SU-DHL-6 (cell line): Measurements from ENCODE around the gene DHX30.

Source experiments
- H2AFZ ChIP-seq: fragments of 200-600 bp; sonication (generic); 2 replicates; pipeline ENCODE4 v1.6.1; 2014; ENCODE audit warnings: low read depth, mild to moderate bottlenecking, moderate library complexity, mixed read lengths, antibody characterized with exemption, low read length; ENCODE audit not compliant: severe bottlenecking
- H3F3A ChIP-seq: fragments of 200-600 bp; shearing (Covaris generic); 2 replicates; pipeline ENCODE4 v1.6.0; 2016; ENCODE audit warnings: antibody characterized with exemption, mild to moderate bottlenecking; ENCODE audit not compliant: insufficient read depth
- H3K27ac ChIP-seq: fragments of 200-600 bp; sonication (generic); 2 replicates; pipeline ENCODE4 v1.5.1; 2016; ENCODE audit warnings: low read depth, mild to moderate bottlenecking, low read length, moderate library complexity, mixed read lengths
- H3K27me3 ChIP-seq: fragments of 200-600 bp; sonication (generic), shearing (Covaris generic); 2 replicates; pipeline ENCODE4 v1.6.0; 2014; ENCODE audit warnings: mild to moderate bottlenecking, low read length
- H3K36me3 ChIP-seq: fragments of 200-600 bp; sonication (generic); 2 replicates; pipeline ENCODE4 v1.6.1; 2014; ENCODE audit warnings: mild to moderate bottlenecking, low read length, mixed read lengths
- H3K4me2 ChIP-seq: fragments of 300-600, 200-600 bp; shearing (Covaris generic), sonication (generic); 2 replicates; pipeline ENCODE4 v1.6.0; 2014; ENCODE audit warnings: low read length, low read depth, mild to moderate bottlenecking; ENCODE audit not compliant: poor library complexity, severe bottlenecking
- H3K4me3 ChIP-seq: fragments of 200-600 bp; sonication (generic); 2 replicates; pipeline ENCODE4 v1.5.1; 2014; ENCODE audit warnings: antibody characterized with exemption, low read length, mild to moderate bottlenecking, mixed read lengths; ENCODE audit not compliant: insufficient read depth, poor library complexity, severe bottlenecking
- H3K79me2 ChIP-seq: fragments of 200-600 bp; sonication (generic); 2 replicates; pipeline ENCODE4 v1.6.1; 2014; ENCODE audit warnings: mild to moderate bottlenecking, low read length, moderate library complexity; ENCODE audit not compliant: insufficient read depth
- H3K9ac ChIP-seq: fragments of 200-600 bp; sonication (generic); 2 replicates; pipeline ENCODE4 v1.7.0; 2014; ENCODE audit warnings: mild to moderate bottlenecking, low read length
- H3K9me2 ChIP-seq: fragments of 200-600 bp; sonication (generic); replicated peaks from 2 replicates; pipeline ENCODE4 v1.6.1; 2014; ENCODE audit warnings: low read length; ENCODE audit not compliant: insufficient read depth
- H3K9me3 ChIP-seq: fragments of 200-600 bp; sonication (generic); 2 replicates; pipeline ENCODE4 v1.6.1; 2014; ENCODE audit warnings: low read length, mixed read lengths; ENCODE audit not compliant: insufficient read depth
- H4K20me1 ChIP-seq: fragments of 200-600 bp; sonication (generic); 2 replicates; pipeline ENCODE4 v1.6.1; 2014; ENCODE audit warnings: low read depth, mild to moderate bottlenecking, antibody characterized with exemption, low read length, moderate library complexity, mixed read lengths
- CTCF ChIP-seq: fragments of 200-600 bp; sonication (generic); IDR thresholded peaks from one replicate; pipeline ENCODE4 v1.5.1; 2017; ENCODE audit warnings: antibody characterized with exemption, mild to moderate bottlenecking, low read length, moderate library complexity; ENCODE audit not compliant: insufficient read depth, poor library complexity, severe bottlenecking
- EZH2phosphoT487 ChIP-seq: fragments of 200-600 bp; sonication (generic), shearing (Covaris generic); conservative IDR thresholded peaks from 2 replicates; pipeline ENCODE4 v1.6.1; 2018; ENCODE audit warnings: mild to moderate bottlenecking, antibody characterized with exemption, low read length, moderate library complexity, mixed read lengths

Gene DHX30

GRCh38 chr3:47854720-47855455 is 52.0 kb downstream of the DHX30 start:
- no peaks in the 10 kb centered on the region for H3K9me2 ChIP-seq
- TF ChIP-seq EZH2phosphoT487 (no peak), CTCF (no peak)
- no peaks in the 10 kb centered on the region for H3K79me2 ChIP-seq
- no peaks in the 10 kb centered on the region for H3K27me3 ChIP-seq
- H3K36me3 ChIP-seq: no peaks in the 10 kb centered on the region
- H3F3A ChIP-seq: no peaks in the 10 kb centered on the region; the same call in 1 of the 2 replicates
- H3K9me3 ChIP-seq: no peaks in the 10 kb centered on the region
- H2AFZ ChIP-seq: no peak overlapping the region
- H3K4me3 ChIP-seq: no peak overlapping the region
- no peak overlapping the region for H3K9ac ChIP-seq
- H3K4me2 ChIP-seq: no peak overlapping the region
- H4K20me1 ChIP-seq: no peaks in the 10 kb centered on the region
- no peak overlapping the region for H3K27ac ChIP-seq

GRCh38 chr3:47855461-47856383 is 52.8 kb downstream of the DHX30 start:
- Histone ChIP-seq H3K79me2 (no peaks in the 10 kb centered on the region), H3K27ac (no peak overlapping the region), H3K27me3 (no peaks in the 10 kb centered on the region), H3K4me2 (no peak overlapping the region), H3K9me2 (no peaks in the 10 kb centered on the region), H3F3A (no peaks in the 10 kb centered on the region), H3K9me3 (no peaks in the 10 kb centered on the region), H3K36me3 (no peaks in the 10 kb centered on the region; the same call in 1 of the 2 replicates), H4K20me1 (no peaks in the 10 kb centered on the region), H2AFZ (no peak overlapping the region), H3K9ac (no peak overlapping the region), H3K4me3 (no peak overlapping the region)
- TF ChIP-seq EZH2phosphoT487: no peak
- no peak for TF ChIP-seq CTCF

GRCh38 chr3:47856669-47857068 is 53.7 kb downstream of the DHX30 start:
- Histone ChIP-seq H3K27me3 (no peaks in the 10 kb centered on the region), H3K9me3 (no peaks in the 10 kb centered on the region), H3K36me3 (no peaks in the 10 kb centered on the region; the same call in 1 of the 2 replicates), H3K27ac (no peak overlapping the region), H3K9ac (no peak overlapping the region), H3K4me3 (no peak overlapping the region), H3K79me2 (no peaks in the 10 kb centered on the region), H3K4me2 (no peak overlapping the region), H3F3A (no peaks in the 10 kb centered on the region), H3K9me2 (no peaks in the 10 kb centered on the region), H2AFZ (no peak overlapping the region), H4K20me1 (no peaks in the 10 kb centered on the region)
- TF ChIP-seq EZH2phosphoT487: no peak
- no peak for TF ChIP-seq CTCF
